GM12878 (cell line): Measurements from ENCODE around the gene MYLK4.

Experiments
- CEBPB ChIP-seq, 2 experiments: fragments of 150-350 bp in 1 of 2; IDR thresholded peaks; 2 replicates each; pipeline ENCODE4 v1.6.1; 2012 to 2014; ENCODE audit warnings: low read depth in 2 of 2, low read length in 2 of 2, borderline replicate concordance in 1 of 2, inconsistent platforms in 1 of 2
- CTCF ChIP-seq, 3 experiments: IDR thresholded peaks in 2 of 3; conservative IDR thresholded peaks in 1 of 3; 2 replicates each; pipeline ENCODE4 v1.5.1; 2011; ENCODE audit warnings: low read depth in 3 of 3, low read length in 3 of 3, mild to moderate bottlenecking in 3 of 3, control low read depth in 2 of 3, moderate library complexity in 2 of 3, inconsistent platforms in 1 of 3, mixed read lengths in 1 of 3; ENCODE audit not compliant: control insufficient read depth in 2 of 3, insufficient read depth in 1 of 3; ENCODE audit errors: extremely low read depth in 1 of 3
- ELK1 ChIP-seq: IDR thresholded peaks from 2 replicates; pipeline ENCODE4 v1.6.1; 2012; ENCODE audit warnings: low read depth, low read length, improper control_type of control experiment
- NBN ChIP-seq: fragments of 450-650 bp; IDR thresholded peaks from 2 replicates; pipeline ENCODE4 v1.6.1; 2016
- NR2C2 ChIP-seq: IDR thresholded peaks from 2 replicates; pipeline ENCODE4 v1.6.1; 2011; ENCODE audit warnings: borderline replicate concordance, low read depth; ENCODE audit not compliant: control insufficient read depth, insufficient read length
- POLR2AphosphoS5 ChIP-seq: IDR thresholded peaks from 2 replicates; pipeline ENCODE4 v1.6.1; 2011; ENCODE audit warnings: mild to moderate bottlenecking, low read length, inconsistent platforms
- RAD51 ChIP-seq: fragments of 450-650 bp; IDR thresholded peaks from 2 replicates; pipeline ENCODE4 v1.6.1; 2016; ENCODE audit warnings: moderate library complexity, mild to moderate bottlenecking, inconsistent platforms

- TF ChIP-seq NBN (no peak), ELK1 (no peak), RAD51 (no peak), CEBPB (IDR thresholded peaks at IDR 0.05; ENCODE audit: borderline replicate concordance in 1 of 2, low read depth in 2 of 2, low read length in 2 of 2) (no peak), POLR2AphosphoS5 (no peak), NR2C2 (no peak), CTCF (IDR thresholded peaks at IDR 0.05 in 2 of 3, conservative IDR thresholded peaks at IDR 0.05 in 1 of 3; ENCODE audit: control insufficient read depth in 2 of 3, extremely low read depth in 1 of 3, insufficient read depth in 1 of 3, low read depth in 3 of 3, low read length in 3 of 3) (no peak)
Observed at GRCh38 chr6:2751871-2752270, 1.1 kb upstream of the MYLK4 start.
